Activated CD4-positive, alpha-beta T cell treated with anti-CD3 and anti-CD28 coated beads, Interleukin-10, Interleukin-2, amounts not matched to agents 100 ng/mL and 50 ng/mL, durations not matched to agents 16 hours and 8 hours (primary cell): ENCODE measurements around the gene SHISAL2A.
A peak's percentile ranks its signal among the peaks of the same experiment; 100 is the strongest.

ENCODE experiments used
- DNase-seq: peaks from one replicate; pipeline ENCODE4 v3.0.0-alpha.2; 2020

The SHISAL2A gene

DNA sequence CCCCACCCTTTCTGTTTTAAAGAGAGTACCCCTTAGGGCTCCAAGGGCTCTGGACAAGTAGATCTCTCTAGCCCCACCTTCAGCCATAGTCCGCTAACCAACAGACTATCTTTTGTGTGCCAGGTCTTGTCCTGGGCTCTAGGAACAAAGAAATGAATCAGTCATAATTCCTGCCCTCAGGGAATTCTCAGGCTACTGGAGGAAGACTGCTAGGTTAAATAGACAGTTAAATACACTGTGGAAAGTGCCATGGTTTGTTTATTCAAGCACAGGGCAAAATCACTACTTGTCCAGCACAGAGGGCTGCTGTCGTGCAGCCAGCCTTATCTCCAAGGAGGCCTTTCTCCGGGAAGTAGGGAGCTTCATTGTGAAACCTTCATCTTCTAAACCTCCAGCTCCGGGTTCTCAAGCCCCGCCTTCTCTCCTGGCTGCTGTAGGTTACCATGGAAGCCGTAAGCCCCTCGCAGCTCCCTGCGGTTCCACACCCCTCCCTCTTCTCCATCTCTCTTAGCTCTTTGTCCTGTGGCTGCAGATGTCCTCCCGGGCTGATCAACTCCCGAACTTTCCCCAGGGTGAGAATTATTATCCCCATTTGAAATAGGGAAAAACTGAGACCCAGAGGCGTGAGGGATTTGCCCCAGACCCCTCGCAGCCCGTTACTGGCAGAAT is 29.8 kb downstream of the SHISAL2A start:
- DNase-seq = no peak

DNA sequence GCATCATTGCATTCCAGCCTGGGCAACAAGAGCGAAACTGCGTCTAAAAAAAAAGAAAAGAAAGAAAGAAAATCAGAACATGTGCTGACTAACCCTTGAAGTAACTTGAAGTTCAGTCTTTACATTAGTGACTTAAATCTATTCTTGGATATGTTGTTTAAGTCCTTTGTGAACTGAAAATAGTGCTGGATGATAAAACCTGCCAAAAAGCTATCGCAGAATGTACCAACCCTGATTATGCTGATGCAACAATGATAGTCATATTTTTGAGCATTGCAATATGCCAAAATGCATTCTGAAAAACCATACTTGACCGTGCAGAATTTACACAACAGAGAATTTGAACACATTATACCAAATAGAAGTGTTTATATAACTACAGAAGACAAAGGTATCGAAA is 30.7 kb downstream of the SHISAL2A start:
- no peak for DNase-seq

DNA sequence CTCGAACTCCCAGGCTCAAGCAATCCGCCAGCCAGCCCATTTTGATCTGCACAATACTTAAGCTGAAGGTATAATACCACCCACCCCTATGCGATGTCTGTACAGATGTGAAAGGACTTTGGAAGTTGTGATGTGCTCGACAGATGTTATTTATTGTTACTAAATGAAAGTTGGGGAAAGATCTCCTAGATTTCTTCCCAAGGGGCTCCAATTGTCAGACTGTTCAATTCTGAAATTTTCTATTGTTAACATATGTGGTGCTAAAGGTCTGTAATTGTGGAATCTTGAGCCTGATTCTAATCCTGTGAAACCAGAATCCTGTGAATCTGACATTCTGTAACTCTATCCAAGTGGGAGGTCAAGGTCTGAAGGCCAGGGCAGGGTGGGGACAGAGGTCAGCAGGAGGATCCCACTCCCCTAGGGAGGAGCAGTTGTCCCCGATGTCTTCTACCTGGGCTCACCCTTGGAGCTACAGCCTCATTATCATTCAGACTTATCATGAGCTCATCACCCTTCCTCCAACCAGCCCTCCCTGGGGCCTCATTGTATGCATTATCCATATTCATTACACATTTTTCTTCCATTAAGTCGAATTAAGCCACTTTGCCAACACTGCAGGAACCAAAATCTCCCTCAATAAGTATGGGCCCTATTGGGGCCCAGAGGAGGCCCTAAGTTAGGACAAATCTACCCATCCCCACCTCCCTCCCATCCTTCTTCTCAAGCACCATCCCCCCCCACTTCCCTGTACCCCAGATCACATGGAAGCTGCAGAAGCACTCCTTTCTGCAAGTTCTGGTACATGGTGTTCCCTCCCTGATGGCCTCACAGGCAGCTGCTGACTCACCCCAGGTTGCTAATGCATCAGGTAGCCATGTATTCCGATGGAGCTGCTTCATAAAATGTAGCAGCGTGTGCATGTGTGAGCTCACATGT is 32.3 kb downstream of the SHISAL2A start:
- no peak for DNase-seq

DNA sequence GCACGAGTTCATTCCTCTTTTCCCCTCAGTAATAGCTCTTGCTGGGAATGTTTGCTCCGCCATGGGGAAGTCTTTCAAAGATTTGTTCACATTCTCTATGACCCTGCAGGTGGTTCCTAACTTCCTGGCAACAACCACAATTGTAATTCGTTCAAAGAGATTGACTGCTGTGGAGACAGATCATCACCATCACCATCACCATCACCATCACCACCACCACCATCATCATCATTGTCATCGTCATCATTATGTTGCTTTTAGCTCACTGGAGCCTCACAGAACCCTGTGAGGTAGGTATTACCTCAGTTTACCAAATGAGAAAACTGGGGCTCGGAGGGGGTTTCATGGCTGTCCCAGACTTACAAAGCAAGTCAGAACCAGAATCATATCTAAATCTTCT is 34.3 kb downstream of the SHISAL2A start:
- DNase-seq = no peak

DNA sequence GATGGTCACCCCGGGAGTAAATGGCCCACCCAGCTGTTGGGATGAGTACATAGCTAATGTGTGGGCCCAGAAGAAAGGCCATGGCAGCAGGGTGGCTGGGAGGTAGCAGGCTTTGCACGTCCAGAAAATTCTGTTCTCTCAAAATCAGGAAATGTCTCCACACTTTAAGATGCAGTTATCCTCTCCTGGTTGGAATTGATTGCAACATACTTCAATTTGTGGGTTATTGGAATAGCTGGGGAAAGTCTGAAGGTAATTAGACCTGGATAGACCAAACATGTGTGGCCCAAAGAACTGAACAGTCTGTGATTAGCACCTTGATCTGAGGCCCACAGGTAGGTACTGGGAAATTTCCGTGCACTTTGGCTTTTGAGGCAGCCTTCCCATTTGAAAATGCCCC is 35.0 kb downstream of the SHISAL2A start:
- DNase-seq = no peak

DNA sequence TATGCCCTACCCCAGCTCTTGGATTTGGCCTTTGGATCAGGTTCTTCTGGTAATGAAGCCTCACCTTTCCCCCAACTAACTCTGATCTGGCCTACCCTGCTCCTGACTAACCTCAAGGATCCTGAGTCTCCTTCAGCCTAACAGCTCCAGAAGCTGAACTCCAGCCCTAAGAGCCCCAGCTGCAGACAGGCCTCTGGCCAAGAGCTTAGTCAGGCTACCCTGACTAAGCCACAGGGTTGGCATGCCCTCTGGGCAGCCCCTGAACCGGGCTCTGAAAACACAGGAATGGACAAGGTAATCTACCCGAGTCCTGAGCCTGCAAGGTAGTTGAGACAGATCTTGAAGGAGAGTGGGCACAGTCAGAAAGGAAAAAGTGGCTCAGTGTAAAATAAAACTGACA is 35.7 kb downstream of the SHISAL2A start:
- DNase-seq = no peak

DNA sequence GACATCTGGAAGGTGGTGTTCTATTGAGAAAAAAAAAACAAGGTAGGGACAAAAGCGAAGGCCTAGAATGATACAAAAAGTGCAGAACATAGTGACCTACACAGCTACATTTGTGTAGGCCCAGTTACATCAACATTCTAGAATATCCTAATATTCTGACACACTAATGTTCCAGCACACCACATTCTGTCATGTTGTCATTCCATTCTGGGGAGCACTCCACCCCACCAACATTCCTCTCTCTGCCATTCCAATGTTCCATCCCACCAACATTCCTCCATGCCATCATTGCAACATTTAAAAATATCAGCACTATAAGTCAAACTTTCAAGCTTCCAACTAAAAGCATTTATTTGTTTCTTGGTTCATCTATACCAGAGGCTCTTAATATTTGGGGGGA is 36.7 kb downstream of the SHISAL2A start:
- DNase-seq = no peak

DNA sequence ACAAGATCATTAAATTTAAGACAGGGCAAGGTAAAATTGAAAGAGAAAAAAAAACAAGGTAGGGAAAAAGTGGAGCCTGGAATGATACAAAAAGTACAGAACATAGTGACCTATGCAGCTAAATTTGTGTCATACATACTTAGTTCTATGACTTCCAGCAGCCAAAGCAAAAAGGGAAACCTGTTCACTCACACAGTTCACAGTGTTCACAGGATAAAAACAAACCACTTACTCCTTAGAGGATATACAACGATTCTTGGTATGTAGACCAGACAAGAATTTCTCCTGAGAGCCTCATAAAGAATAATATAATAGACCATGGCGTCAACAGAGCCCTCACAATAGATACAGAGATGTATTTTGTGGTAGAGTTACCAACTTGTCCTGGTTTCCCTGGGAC is 37.6 kb downstream of the SHISAL2A start:
- DNase-seq = no peak

DNA sequence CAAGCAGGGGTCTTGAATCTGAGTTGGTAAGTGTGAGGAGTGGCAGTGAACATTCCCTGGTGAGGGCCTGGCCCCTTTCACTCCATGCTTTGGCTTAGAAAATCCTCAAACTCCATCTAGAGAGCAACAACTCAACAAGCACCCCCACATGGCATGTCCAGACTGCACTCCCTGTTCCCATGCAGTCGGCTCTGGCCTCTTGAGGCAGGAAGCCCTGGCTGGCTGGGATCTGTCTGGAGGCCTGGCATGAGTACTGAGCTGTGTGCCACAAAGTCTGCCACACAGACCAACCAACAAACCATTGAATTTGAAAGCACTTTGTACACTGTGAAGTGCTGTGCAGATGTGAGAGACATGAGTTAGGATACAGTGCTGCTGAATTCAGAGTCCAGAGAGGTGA is 40.0 kb downstream of the SHISAL2A start:
- no peak for DNase-seq

DNA sequence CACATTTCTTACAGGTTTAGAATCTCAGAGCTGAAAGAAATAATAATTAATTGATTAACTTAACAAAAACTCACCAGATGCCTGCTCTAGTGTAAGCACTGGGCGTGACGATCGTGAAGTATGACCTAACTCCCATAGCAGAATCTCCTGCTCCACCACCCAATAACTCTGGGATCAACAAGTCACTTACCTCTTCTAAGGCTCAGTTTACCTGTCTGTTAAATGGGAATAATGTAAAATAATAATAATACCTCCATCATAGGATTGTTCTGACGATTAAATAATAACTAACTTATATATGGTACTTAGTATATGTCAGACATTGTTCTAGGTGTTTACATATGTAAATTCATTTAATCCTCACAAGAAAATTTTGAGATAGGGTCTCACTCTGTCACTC is 40.5 kb downstream of the SHISAL2A start:
- DNase-seq = no peak

DNA sequence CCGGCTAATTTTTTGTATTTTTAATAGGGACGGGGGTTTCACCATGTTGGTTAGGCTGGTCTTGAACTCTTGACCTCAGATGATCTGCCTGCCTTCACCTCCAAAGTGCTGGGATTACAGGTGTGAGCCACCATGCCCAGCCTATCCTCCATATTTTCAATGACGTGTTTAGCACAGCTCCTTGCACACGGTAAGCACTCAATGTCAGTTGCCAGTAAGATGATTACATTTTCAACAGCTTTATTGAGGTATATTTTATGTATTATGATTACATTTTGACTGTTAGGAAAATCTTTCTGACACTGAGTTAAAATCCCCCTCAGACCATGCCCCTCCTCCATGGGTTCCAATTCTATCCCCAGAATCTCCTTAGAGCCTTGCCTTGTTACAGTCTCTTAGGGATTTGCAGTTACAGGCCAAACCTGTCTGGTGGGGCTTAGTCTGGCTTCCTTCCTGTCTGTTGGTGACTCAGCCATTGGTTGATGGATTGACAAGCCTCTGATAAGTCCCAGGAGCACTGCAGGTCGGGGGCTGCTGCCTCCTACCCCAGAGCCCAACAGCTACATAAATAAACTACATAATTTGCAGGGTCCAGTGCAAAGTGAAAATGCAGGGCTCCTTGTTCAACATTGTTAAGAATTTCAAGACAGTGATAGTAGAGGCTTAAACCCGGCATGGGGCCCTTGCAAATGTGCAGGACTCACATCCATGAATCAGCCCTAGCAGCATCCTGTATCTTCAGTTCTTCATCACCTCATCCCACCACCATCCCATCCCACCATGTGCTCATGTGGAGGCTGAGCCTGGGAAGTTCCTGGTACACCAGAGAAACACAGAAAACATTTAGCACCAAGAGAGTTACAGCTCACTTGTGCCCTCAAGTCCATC is 41.8 kb downstream of the SHISAL2A start:
- DNase-seq = peak; percentile 26

DNA sequence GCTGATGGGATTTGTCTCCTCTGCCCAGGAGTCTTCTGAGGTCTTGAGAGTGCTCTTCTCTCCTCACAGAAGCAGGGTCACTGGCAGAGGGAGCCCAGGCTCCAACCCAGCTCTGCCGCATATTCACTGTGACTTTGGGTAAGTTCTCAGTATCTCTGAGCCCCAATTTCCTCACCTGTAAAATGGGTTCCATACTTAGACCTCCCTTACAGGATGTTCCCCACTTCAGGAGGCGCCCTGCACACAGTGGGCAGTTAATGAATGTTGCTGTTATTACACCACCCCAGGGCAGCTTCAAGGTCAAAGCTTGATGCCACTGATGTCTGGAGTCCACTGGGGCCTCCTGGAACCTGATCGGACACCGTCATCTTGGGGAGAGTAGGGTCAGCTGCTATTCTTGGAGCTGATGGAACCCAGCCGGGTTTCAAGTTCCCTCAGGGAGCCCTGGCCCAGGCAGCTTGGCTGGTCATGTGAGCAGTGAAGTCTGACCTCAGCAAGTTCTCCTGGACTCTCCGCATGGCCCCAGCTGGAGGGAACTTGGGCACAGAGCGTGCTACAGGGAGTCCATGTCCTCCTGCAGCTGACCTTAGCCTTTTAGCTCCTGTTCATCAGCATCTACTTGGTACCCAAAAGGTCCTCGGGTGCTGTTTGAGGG is 43.4 kb downstream of the SHISAL2A start:
- no peak for DNase-seq

DNA sequence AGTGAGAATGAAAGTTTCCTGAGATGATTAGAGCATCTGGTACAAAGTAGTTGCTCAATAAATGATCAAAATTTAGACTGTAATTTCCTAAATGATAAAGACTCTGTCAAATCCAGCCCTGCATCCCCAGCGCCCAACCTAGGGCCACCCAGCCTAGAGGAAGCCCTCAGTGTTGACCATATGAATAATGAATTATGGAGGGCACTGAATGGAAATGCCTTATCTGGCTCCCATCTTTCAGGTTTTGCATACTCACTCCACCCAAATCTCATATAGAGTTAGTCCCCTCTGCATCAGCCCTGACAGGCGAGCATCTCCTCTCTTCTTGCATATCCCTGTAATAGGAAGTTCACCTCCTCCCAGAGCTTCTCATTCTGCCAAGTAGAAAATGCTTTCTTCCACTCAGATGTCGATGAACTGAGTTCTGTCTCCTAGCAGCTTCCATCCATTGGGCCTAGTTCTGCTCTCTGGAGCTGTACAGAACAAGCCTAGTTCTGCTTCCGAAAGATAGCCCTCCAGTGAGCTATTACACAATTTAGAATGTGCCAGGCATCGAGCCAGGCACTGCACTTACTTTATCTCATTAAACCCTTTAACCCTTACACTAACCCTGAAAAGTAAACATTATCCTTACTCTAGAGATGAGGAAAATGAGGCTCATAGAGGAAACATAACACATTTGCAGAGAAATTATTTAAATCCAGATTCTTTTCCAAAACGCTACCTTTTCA is 44.3 kb downstream of the SHISAL2A start:
- no peak for DNase-seq

DNA sequence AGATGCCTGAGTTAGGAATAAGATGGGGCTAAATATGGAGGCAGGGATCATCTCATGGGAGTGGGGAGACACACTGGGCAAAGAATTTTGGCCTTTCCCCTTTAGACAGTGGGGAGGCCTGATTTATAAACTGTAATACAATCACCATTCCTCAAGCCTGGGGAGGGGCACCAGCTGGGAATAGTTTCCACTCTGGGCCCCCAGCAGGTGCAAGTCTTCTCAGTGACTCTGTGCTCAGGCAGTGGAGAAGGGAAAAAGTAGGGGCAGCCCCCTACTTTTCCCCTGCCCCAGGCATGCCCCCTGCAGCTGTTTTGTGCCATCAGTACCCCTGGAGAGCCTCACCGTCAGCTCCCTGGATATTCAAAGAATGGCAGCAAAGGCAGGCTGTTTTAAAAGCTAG is 46.1 kb downstream of the SHISAL2A start:
- DNase-seq = no peak

DNA sequence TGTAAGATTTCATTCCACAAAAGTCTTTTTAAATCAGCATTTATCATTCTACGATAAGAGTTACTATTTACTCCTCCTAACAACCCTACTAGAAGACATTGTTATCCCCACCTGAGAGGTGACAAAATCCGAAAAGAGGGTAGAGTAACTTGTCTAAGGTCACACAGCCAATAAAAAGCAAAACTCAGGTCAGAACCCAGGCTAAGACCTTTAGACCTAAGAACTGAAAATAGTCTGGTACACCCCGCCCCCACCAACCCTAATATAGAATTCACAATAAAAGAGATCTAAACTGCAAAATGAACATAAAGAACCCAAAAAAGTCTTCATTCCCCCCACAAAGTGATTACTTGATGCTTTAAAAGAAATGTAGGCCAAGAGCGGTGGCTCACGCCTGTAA is 46.5 kb downstream of the SHISAL2A start:
- no peak for DNase-seq

DNA sequence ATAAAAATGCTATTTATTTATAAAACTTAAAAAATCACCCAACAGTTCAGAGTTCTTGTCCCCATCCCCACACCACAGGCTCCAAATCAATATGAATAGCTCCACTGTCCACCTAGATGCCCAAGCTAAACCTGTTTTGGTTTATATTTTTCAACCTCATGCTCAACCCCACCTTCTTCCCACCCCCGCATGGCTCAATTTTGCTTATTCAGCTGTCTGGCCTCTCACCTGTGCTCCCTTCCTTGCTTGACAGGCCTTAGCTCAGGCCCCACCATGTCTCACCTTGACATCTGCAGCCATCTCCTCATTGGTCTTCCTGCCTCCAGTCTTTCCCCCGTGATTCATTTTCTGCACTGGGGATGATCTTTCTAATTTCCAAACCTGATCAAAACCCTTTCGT is 47.4 kb downstream of the SHISAL2A start:
- DNase-seq = no peak

DNA sequence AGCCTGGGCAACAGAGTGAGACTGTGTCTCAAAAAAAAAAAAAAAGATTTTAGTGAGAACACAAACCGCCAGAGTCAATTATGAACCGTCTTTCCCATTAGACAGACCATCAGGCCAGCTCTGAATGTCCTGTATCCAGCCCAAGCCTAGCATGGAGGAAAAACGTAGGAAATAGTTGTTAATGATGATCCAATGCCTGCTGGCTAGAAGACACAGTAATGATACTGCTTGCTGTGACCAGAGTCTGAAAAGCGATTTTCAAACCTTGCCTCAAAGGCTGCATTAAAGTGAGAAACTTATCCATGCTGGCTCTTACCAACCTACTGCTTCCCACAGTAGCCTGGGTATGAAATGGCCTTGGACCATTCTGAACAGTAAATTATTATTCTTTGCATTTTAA is 48.2 kb downstream of the SHISAL2A start:
- no peak for DNase-seq

DNA sequence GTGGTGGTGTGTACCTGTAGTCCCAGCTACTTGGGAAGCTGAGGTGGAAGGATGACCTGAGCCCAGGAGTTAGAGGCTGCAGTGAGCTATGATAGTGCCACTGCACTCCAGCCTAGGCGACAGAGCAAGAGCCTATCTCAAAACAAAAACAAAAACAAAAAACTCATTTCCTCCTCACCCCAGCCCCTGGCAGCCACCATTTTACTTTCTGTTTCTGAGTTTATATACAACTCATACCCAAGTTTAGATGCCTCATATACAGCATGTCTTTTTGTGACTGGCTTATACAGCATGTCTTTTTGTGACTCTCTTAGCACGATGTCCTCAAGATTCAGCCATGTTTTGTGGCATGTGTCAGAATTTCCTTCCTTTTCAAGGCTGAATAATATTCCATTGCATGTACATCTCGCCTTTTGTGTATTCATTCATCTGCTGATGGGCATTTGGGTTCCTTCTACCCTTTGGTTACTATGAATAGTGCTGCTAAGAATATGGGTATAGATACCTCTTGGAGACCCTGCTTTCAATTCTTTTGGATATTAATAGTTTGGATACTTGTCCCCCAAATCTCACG is 50.5 kb downstream of the SHISAL2A start:
- peak; percentile 28 for DNase-seq

DNA sequence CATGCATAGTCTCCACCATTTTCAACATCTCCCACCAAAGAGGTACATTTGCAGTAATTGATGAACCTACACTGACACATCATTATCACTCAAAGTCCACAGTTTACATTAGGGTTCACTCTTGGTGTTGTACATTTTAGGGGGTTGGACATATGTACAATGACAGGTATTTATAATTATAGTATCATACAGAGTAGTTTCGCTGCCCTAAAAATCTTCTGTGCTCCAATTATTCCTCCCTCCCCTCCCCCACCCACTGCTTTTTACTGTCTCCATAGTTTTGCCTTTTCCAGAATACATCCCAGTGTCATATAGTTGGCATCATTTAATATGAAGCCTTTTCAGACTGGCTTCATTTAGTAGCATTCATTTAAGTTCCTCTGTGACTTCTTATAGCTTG is 51.6 kb downstream of the SHISAL2A start:
- no peak for DNase-seq

DNA sequence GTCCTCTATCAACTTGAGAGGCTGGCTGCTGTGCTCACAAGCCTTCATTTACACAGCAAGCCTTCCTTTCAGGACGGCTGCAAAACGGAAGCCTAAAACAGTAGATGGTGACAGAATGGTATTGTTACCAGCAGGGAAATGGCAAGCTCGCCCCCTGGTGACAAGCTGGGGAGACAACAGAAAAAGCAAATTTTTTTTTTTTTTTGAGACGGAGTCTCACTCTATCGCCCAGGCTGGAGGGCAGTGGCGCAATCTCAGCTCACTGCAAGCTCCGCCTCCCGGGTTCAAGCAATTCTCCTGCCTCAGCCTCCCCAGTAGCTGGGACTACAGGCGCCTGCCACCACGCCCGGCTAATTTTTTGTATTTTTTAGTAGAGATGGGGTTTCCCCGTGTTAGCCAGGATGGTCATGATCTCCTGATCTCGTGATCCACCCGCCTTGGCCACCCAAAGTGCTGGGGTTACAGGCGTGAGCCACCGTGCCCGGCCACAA is 53.3 kb downstream of the SHISAL2A start:
- DNase-seq = peak; percentile 83

DNA sequence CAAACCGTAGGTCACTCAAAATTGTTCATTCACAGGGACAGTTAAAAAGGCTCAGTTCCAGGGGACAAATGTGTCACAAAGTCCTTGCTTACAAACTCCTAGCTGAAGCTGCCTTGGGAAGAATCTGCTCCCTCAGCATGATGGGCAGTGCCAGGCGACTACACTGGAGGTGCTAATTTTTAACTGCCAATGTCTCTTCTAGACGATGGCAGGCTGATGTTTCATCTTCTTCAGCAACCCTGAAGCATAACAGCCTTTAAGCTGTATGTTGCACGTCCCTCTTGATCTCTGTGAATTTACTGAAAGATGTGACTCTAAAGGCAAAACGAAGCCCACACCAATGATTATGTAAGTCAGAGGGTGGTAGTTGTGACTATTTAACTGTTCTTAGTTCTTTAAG is 53.9 kb downstream of the SHISAL2A start:
- DNase-seq = no peak

DNA sequence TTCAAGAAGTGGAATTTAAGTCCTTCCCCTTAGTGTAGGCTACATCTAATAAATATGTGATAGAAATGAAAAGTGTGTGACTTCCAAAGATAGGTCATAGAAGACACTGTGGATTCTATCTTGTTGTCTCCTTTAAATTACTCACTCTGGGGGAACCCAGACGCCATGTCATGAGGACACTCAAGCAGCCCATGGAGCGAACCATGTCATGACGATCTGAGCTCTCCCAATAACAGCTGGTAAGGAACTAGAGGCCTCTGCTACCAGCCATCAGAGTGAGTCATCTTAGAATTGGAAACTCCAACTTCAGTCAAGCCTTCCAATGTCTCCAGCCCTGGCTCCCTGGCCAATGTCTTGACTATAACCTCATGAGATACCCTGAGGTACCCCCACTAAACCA is 58.9 kb downstream of the SHISAL2A start:
- DNase-seq = no peak
